Measurements from ENCODE around the gene KRT71.

KRT71 gene

DNA sequence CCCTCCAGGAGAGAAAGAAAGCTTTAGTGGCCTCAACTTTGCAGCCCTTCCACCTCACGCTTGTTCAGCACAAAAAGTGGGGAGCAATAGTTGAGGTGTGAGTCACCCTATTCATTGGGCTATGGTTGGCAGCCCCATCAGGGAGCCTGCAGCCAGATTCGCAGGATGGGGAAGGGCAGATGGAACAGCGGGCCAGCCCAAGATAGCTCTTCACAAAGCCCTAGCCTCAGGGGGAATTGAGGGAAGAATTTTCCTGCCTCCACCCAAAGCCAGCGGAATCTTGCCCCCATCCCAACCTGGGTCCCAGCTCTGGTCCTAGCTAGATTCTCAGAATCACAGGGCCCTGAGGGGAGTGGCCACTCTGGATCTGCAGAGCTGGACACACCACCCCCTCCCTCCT, 29.1 kb downstream of the KRT71 start:
- ATAC-seq: no peak
- Mint-ChIP-seq H3K27ac (no peak overlapping the region), H3K36me3 (no peaks in the 10 kb centered on the region), H3K27me3 (peaks cover 25% of the 10 kb centered on the region), H3K9me3 (no peaks in the 10 kb centered on the region), H3K4me3 (no peak overlapping the region), H3K4me1 (no peaks in the 10 kb centered on the region)

GRCh38 chr12:52522346-52523011, 30.5 kb downstream of the KRT71 start:
- no peak for ATAC-seq
- no peak overlapping the region for H3K27ac Mint-ChIP-seq
- no peaks in the 10 kb centered on the region for H3K4me1 Mint-ChIP-seq
- H3K9me3 Mint-ChIP-seq: no peaks in the 10 kb centered on the region
- H3K36me3 Mint-ChIP-seq: no peaks in the 10 kb centered on the region
- H3K4me3 Mint-ChIP-seq: no peak overlapping the region
- H3K27me3 Mint-ChIP-seq: peaks cover 25% of the 10 kb centered on the region

- no peaks in the 10 kb centered on the region for H3K9me3 Mint-ChIP-seq
- no peak overlapping the region for H3K4me3 Mint-ChIP-seq
- no peak for ATAC-seq
- H3K36me3 Mint-ChIP-seq: no peaks in the 10 kb centered on the region
- H3K27me3 Mint-ChIP-seq: peaks cover 21% of the 10 kb centered on the region
- H3K27ac Mint-ChIP-seq: no peak overlapping the region
- no peaks in the 10 kb centered on the region for H3K4me1 Mint-ChIP-seq
Measured at GRCh38 chr12:52521568-52522266, 31.2 kb downstream of the KRT71 start.

GRCh38 chr12:52521175-52521567, 31.8 kb downstream of the KRT71 start:
- Mint-ChIP-seq H3K4me1 (no peaks in the 10 kb centered on the region), H3K27me3 (peaks cover 17% of the 10 kb centered on the region), H3K36me3 (no peaks in the 10 kb centered on the region), H3K27ac (no peak overlapping the region), H3K4me3 (no peak overlapping the region), H3K9me3 (no peaks in the 10 kb centered on the region)
- ATAC-seq: no peak

DNA sequence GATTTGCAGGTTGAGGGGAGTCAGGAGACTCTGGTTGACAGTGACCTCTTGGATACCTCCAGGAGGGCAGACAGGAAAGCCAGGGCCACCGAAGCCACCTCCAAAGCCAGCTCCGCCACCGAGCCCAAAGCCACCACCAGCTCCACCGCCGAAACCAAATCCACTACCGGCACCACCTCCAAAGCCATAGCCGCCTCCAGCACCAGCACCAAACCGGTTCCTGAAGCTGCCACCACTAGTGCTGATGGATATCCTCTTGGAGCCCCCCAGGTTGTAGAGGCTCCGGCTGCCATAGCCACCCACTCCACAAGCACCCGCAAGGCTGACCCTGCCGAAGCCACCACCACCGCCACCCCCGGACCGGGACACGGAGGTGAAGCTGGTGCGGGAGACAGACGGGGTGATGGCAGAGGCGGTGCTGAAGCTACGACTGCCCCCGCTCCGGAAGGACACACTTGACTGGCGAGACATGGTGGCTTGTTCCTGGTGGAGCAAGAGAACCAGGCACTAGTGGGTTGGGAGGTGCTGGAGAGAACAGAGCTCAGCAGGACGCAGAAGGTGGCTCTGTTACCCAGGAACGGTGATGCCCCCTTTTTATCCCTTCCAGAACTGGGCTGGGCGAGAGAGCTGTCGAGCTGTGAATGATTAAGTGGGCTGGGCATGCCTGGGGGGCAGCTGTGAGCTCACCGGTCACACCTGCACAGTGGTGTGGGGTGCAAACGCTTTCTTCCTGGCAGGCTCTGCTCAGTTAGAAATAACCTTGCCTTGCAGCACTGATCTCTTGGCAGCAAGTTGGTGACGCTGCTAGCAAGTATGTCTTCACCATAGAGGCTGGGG, 32.9 kb downstream of the KRT71 start, which contains the start of gene KRT5:
KRT5 (minus strand) TSS at position 569 of the 837 bp plus-strand sequence; CDS start at position 471, 98 bp downstream.
- no peak within 1 kb of the TSS for H3K27ac Mint-ChIP-seq
- H3K27me3 Mint-ChIP-seq: peaks cover 23% of the 10 kb centered on the region
- ATAC-seq: no peak
- no peaks in the 10 kb centered on the region for H3K4me1 Mint-ChIP-seq
- no peaks in the 10 kb centered on the region for H3K36me3 Mint-ChIP-seq
- H3K4me3 Mint-ChIP-seq: no peak within 1 kb of the TSS
- no peaks in the 10 kb centered on the region for H3K9me3 Mint-ChIP-seq

DNA sequence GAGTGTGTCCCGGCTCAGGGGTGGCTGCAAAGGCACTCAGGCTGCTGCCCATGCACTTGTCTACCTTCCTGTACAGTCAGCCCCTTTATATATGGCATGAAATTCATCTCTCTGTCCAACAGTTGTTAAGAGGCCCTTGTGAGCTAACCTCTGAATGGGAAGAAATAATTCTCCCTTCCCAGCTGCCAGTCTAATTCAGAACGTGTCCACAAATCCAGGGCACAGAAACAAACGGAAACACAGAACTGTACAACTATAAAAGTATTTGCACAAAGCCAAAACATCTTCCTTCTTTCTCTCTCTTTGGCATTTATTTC, 33.6 kb downstream of the KRT71 start:
- Mint-ChIP-seq H3K4me3 (no peak overlapping the region), H3K36me3 (no peaks in the 10 kb centered on the region), H3K4me1 (no peaks in the 10 kb centered on the region), H3K27ac (no peak overlapping the region), H3K9me3 (no peaks in the 10 kb centered on the region), H3K27me3 (peaks cover 30% of the 10 kb centered on the region)
- no peak for ATAC-seq

DNA sequence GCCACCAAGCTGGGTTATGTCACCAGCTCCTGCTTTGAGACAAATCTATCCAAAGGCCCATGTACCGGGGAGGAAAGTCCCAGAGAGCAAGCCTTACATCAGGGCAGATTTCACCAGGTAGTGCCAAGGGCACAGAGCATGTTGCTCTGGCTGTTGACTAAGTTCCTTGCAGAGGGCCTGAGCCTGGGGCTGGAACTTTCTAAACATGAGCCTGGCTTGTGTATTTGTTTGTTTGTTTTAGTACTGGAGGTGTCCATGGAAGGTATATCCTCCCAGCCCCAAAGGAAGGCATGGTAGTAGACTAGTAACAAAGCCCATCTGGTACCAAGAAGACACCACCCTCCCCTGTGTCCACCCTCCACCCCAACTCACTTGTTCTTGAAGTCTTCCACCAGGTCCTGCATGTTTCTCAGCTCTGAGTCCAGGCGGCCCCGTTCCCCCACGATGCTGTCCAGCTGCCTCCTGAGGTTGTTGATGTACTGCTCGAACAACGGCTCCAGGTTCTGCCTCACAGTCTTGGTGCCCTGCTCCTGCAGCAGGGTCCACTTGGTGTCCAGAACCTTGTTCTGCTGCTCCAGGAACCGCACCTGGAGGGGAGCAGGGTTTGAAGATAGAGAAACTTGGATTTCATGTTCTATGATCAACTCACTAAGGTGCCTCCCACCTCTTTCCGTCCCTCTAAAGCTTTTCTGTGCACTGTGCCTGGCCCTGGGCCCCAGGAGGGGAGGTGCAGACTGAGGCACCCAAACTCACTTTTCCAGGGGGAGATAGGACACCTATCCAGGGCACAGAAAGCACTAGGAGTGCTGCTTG, 34.2 kb downstream of the KRT71 start:
- no peaks in the 10 kb centered on the region for H3K4me1 Mint-ChIP-seq

GRCh38 chr12:52517888-52518287, 35.1 kb downstream of the KRT71 start:
- Mint-ChIP-seq H3K27me3 (peaks cover 36% of the 10 kb centered on the region), H3K36me3 (no peaks in the 10 kb centered on the region), H3K9me3 (no peaks in the 10 kb centered on the region), H3K4me1 (no peaks in the 10 kb centered on the region), H3K4me3 (no peak overlapping the region), H3K27ac (no peak overlapping the region)
- ATAC-seq: no peak

More for the DNA sequence above, 34.2 kb downstream of the KRT71 start:
- Mint-ChIP-seq H3K4me3 (no peak overlapping the region), H3K27ac (no peak overlapping the region), H3K9me3 (no peaks in the 10 kb centered on the region), H3K27me3 (peaks cover 35% of the 10 kb centered on the region), H3K36me3 (no peaks in the 10 kb centered on the region)
- no peak for ATAC-seq

DNA sequence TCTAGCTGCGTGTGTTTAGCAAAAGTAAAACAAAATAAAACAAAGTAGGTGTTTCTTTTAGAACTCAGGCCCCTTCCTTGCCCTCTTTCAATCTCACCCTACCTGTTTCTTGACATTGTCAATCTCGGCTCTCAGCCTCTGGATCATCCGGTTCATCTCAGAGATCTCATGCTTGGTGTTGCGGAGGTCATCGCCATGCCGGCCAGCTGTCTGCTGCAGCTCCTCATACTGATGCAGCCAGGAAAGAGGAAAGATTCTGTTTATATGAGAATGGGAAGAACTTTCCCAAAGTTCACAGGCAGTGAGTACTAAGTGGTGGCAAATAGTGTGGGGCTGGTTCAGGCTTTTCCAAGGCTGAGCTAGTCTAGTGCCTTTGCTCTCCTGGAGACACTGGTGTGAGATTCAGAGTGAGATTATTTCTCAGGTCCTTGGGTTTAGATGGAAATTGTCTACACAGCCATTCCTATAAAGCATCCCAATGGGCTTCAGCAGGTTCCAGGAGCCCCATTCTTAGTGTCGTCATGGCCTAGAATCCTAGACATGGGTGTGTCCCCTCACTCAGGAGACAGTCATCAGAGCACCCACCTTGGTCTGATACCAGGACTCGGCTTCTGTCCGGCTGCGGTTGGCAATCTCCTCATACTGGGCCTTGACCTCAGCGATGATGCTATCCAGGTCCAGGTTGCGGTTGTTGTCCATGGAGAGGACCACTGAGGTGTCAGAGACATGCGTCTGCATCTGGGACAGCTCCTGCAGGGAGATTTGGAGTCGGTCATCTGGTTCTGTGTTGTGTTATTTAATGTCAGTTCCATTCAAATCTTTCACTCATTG, 35.7 kb downstream of the KRT71 start:
- peaks cover 29% of the 10 kb centered on the region for H3K27me3 Mint-ChIP-seq
- no peak for ATAC-seq
- H3K27ac Mint-ChIP-seq: no peak overlapping the region
- H3K36me3 Mint-ChIP-seq: no peaks in the 10 kb centered on the region
- H3K4me3 Mint-ChIP-seq: no peak overlapping the region
- H3K4me1 Mint-ChIP-seq: no peaks in the 10 kb centered on the region
- no peaks in the 10 kb centered on the region for H3K9me3 Mint-ChIP-seq

DNA sequence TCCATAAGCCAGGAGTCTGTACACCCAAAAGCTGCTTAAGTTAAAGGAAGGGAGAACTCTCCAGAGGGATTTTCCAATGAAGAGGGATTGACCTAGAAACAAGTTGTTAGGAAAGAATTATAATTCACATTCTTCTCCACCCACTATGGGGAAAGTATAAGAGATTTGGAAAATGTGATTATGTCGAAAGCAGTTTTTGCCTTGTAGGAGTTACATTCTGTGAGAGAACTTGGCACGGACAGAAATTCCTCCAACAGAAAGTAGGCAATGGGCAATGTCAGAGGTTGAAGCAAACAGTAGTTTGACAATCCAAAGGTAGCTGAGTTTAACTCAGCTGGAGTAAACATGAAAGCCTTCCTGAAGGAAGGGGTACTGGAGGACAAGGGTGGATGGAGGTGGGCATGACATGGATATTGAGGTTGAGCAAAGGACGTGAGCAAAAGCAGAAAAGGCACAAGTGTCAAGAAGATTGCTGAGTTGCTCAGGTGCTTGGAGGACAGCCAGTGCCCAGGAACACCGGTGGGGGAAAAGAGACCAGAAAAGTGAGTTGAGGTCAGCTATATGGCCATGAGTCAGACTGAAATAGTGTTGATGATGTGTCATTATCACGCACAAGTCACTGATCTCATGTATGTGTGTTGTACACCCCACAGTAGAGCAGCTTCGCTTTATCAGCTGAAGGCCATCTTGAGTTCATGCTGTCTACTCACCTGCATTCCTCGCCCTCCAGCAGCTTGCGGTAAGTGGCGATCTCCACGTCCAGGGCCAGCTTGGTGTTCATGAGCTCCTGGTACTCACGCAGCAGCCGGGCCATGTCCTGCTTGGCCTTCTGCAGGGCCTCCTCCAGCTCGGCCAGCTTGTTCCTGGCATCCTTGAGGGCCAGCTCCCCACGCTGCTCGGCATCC, 36.8 kb downstream of the KRT71 start:
- ATAC-seq: no peak
- no peaks in the 10 kb centered on the region for H3K36me3 Mint-ChIP-seq

DNA sequence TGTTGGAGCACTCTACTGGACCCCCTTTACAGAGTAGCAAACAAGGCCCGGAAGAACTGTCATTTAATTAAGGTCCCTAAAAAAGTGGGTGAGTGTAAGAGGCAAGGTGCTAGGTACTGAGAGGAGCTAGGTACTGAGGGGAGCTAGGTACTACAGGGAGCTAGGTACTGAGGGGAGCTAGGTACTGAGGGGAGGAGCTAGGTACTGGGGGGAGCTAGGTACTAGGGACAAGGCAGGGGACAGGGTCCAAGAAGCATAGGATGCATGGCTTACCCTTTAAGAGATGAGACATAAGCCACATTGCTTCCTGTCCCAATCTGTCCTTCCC, 37.7 kb downstream of the KRT71 start:
- H3K27ac Mint-ChIP-seq: no peak overlapping the region

More for the DNA sequence above, 36.8 kb downstream of the KRT71 start:
- H3K27ac Mint-ChIP-seq: no peak overlapping the region
- no peaks in the 10 kb centered on the region for H3K4me1 Mint-ChIP-seq
- peaks cover 7% of the 10 kb centered on the region for H3K9me3 Mint-ChIP-seq
- no peak overlapping the region for H3K4me3 Mint-ChIP-seq
- peaks cover 19% of the 10 kb centered on the region for H3K27me3 Mint-ChIP-seq

GRCh38 chr12:52514471-52515318, 38.2 kb downstream of the KRT71 start:
- no peak overlapping the region for H3K4me3 Mint-ChIP-seq
- peaks cover 28% of the 10 kb centered on the region for H3K27me3 Mint-ChIP-seq
- no peaks in the 10 kb centered on the region for H3K36me3 Mint-ChIP-seq
- H3K9me3 Mint-ChIP-seq: peaks cover 7% of the 10 kb centered on the region
- H3K4me1 Mint-ChIP-seq: no peaks in the 10 kb centered on the region
- ATAC-seq: no peak
- H3K27ac Mint-ChIP-seq: no peak overlapping the region

More for the DNA sequence above, 37.7 kb downstream of the KRT71 start:
- no peak overlapping the region for H3K4me3 Mint-ChIP-seq
- H3K36me3 Mint-ChIP-seq: no peaks in the 10 kb centered on the region
- H3K9me3 Mint-ChIP-seq: peaks cover 7% of the 10 kb centered on the region
- ATAC-seq: no peak
- peaks cover 22% of the 10 kb centered on the region for H3K27me3 Mint-ChIP-seq
- H3K4me1 Mint-ChIP-seq: no peaks in the 10 kb centered on the region

- no peak for ATAC-seq
- Mint-ChIP-seq H3K27me3 (peaks cover 35% of the 10 kb centered on the region), H3K27ac (no peak overlapping the region), H3K9me3 (peaks cover 7% of the 10 kb centered on the region), H3K4me1 (no peaks in the 10 kb centered on the region), H3K4me3 (no peak overlapping the region), H3K36me3 (no peaks in the 10 kb centered on the region)
Measured at GRCh38 chr12:52513736-52514135, 39.2 kb downstream of the KRT71 start.
